GM19023 (cell line): ENCODE measurements around the gene VTI1A.

Experiments
- ATAC-seq: cut with Tn5 transposase; IDR thresholded peaks from one replicate; pipeline ENCODE4 v1.9.1; 2021; ENCODE audit warnings: mild to moderate bottlenecking, moderate library complexity; ENCODE audit not compliant: unreplicated experiment

Gene VTI1A

GRCh38 chr10:112775381-112775780 is 328.4 kb downstream of the VTI1A start:
- no peak for ATAC-seq

- ATAC-seq = no peak
Observed at GRCh38 chr10:112775892-112776674, 329.1 kb downstream of the VTI1A start.

GRCh38 chr10:112778579-112778978 is 331.6 kb downstream of the VTI1A start:
- ATAC-seq = no peak

GRCh38 chr10:112779025-112779770 is 332.2 kb downstream of the VTI1A start:
- ATAC-seq = no peak

- ATAC-seq = no peak
Observed at GRCh38 chr10:112782200-112782907, 335.3 kb downstream of the VTI1A start.

GRCh38 chr10:112783351-112784021 is 336.5 kb downstream of the VTI1A start:
- no peak for ATAC-seq

GRCh38 chr10:112784022-112784461 is 337.0 kb downstream of the VTI1A start:
- no peak for ATAC-seq

- no peak for ATAC-seq
Observed at GRCh38 chr10:112785089-112785488, 338.1 kb downstream of the VTI1A start.

GRCh38 chr10:112789248-112789647 is 342.2 kb downstream of the VTI1A start:
- ATAC-seq = no peak

GRCh38 chr10:112790030-112790429 is 343.0 kb downstream of the VTI1A start:
- ATAC-seq = no peak

GRCh38 chr10:112790921-112791320 is 343.9 kb downstream of the VTI1A start:
- no peak for ATAC-seq

GRCh38 chr10:112791447-112791846 is 344.4 kb downstream of the VTI1A start:
- ATAC-seq = no peak

GRCh38 chr10:112792487-112793201 is 345.6 kb downstream of the VTI1A start:
- no peak for ATAC-seq

- no peak for ATAC-seq
Observed at GRCh38 chr10:112793202-112793921, 346.3 kb downstream of the VTI1A start.

- no peak for ATAC-seq
Observed at GRCh38 chr10:112794201-112794600, 347.2 kb downstream of the VTI1A start.

GRCh38 chr10:112795067-112795466 is 348.1 kb downstream of the VTI1A start:
- no peak for ATAC-seq

GRCh38 chr10:112797197-112797596 is 350.2 kb downstream of the VTI1A start:
- ATAC-seq = no peak

- ATAC-seq = no peak
Observed at GRCh38 chr10:112797855-112798254, 350.8 kb downstream of the VTI1A start.

GRCh38 chr10:112799038-112799437 is 352.0 kb downstream of the VTI1A start:
- ATAC-seq = no peak
